GM21526 (cell line): ENCODE measurements around the gene CXCL14.

Experiments
- ATAC-seq: cut with Tn5 transposase; IDR thresholded peaks from one replicate; pipeline ENCODE4 v1.9.1; 2021; ENCODE audit warnings: moderate library complexity; ENCODE audit not compliant: unreplicated experiment, low FRiP score

The CXCL14 gene, protein sequence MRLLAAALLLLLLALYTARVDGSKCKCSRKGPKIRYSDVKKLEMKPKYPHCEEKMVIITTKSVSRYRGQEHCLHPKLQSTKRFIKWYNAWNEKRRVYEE

DNA sequence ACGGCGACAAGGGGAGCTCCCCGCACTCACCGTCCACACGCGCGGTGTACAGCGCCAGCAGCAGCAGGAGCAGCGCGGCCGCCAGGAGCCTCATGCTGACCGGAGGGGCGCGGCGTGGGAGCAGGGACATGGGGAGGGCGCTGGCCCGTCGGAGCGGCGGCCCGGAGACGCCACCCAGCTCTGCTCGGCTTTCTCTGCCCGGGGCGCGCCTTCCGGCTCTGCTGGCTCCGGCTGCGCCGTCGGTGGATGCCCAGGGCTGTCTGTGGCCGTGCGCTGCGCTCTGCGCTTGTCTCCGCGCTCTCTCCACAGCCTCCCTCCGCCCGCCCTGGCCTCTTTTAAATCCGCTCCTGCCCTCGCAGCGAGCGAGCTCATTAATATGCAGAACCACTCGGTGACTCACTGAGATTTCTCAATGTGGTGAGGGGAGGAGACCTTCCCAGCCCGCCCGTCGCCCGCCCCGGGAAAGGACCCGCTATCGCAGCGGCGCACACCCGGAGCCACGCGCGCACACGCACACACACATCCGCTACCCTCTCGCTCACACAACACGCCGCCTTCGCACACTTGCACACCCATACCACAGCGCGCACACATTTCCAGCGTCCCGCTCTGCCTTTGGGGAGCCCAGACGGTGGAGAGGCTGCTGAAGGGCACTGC, at the start of gene CXCL14:
Gene CXCL14 (minus strand): TSS at position 307 of the 657 bp plus-strand sequence. CDS start 213 bp downstream, at position 94.
- ATAC-seq = no peak

DNA sequence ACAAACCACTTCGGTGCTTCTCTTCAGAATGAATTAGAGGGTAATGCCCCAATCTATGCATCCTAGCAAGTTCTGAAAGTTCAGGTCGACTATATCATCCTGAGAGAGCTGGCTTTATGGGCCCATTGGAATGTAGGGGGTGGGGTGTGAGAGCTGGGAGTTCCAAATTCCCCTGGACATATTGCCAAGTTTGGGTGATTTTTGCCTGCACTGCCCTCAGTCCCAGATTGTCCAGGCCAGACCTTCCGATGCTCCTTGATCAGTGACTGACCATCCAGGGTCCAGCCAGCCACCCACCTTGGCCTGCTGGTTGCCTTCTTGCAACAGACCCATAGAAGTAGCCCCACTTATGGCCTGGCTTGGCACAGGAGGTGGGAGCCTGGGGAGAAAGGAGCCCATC, 47.8 kb upstream of the CXCL14 start:
- ATAC-seq = no peak

DNA sequence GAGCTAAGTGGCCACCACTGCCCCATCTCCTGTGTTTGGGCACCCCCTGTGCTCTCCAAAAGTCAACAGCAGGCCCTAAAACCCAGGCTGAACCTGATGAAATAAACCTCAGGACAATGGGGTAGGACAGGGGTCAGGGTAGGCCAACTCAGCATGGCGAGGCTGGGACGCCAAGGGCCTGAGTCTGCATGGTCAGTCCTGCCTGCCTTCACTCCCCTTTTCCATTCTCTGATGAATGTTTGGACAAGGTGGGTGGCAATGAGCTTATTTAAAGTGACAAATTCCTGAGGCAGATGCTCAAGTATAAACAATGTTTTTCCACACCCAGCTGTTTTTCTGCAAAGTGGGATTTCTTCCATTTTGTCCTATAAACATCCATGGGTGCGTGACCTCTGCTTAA, 47.2 kb upstream of the CXCL14 start:
- ATAC-seq = no peak

DNA sequence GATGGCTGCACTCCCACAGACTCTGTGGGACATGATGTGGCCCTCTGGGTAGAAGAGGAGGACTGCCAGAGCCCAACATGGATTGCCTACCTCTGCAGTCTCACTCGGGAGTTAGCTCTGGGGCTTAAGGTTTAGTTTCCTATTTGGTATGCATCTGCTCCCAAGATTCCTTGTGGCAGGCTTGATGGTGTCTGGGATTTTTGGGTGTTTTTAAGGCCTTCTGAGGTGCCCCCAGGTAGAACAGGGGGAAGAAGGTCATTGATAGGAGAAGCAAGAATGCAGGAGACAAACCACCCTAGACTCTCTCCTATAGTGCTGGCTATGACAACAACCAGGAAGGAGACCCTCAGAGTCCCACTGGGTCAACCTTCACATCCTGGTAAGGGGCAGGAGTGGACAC, 46.7 kb upstream of the CXCL14 start:
- no peak for ATAC-seq

DNA sequence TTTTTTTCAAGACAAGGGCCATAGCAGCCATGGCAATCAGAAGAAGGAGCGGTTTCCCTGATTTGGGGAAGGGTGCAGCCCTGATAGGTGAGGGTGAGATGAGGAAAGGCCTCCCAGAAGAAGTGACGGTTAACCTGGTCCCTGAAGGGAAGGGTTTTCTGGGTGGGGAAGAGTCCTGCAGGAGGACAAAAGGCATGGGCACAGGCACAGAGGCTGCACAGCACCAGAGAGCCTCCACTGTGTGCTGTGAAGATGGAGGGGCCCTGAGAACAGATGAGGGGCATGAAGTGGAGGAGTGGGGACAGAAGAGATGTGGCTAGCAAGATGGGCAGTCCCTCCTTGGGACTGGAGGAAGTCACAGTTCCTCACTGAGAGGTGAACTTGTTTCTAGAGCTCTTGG, 46.3 kb upstream of the CXCL14 start:
- no peak for ATAC-seq

DNA sequence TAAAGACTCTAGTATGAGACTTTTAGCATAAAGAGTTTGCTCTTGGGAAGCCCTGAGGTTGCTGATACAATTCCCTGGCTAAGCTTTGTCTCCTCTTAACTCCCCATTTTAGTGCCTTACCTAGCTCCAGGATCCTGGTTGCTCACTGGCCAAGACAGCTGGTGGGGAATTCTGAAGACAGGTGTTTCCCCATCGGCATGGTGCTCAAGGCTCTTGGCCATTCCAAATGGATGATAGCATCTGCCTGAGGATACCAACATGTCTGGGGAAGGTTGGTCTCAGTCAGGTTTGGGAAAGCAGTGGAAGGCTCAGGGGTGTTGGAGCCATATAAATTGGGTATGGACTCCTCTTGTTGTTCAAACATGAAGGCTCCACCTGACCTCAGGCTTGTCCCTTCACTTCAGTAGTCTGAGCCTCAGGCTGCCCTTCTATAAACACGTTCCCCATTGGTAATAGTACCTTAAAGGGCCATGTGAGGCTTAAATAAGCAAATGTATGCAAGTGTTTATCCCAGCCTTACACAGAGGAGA, 44.5 kb upstream of the CXCL14 start:
- no peak for ATAC-seq

DNA sequence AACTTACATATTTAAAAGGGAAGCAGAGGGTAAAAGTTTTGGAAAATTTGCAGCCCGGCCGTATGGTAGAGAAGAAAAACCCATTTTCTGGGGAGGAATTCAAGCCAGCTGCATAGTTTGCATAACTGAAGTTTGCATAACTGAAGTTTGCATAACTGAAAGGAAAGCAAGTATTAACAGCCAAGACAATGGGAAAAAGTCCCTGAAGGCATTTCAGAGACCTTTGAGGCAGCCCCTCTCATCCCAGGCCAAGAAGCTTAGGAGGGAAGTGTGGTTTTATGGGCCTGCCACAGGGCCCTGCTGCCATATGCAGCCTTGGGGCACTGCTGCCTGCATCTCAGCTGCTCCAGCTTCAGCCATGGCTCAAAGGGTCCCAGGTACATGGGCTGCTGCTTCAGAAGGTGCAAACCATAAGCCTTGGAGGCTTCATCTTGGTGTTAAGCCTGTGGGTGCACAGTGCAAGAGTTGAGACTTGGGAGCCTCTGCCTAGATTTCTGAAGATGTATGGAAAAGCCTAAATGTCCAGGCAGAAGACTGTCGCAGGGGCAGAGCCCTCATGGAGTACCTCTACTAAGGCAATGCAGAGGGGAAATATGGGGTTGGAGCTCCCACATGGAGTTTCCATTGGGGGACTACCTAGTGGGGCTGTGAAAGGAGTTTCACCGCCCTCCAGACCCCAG, 36.9 kb upstream of the CXCL14 start:
- no peak for ATAC-seq

DNA sequence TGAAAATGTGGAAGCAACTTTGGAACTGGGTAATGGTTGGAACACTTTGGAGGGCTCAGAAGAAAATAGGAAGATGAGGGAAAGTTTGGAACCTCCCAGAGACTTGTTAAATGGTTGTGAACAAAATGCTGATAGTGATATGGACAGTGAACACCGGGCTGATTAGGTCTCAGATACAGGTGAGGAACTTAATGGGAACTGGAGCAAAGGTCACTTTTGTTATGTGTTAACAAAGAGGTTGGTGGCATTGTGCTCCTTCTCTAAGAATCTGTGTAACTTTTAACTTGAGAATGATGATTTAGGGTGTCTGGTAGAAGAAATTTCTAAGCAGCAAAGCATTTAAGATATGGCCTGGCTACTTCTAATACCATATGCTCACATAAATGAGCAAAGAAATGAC, 36.4 kb upstream of the CXCL14 start:
- no peak for ATAC-seq

DNA sequence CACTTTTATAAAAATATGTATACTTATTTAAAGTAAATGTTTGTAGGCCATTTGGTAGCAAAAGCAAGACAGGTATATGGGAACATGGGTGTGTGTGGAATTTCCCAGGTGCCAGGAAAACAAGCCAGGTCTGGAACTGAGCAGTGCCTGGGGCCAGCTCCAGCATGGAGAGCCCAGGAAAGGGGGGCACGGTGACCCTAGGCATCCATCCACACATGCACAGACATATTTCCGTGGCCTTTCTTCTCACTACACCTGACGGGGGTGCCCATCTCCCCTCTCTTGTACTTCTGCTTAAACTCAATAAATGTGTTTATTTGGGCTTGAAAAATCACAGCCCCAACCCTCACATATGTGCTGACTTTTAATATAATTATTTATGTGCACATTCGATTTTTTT, 31.2 kb upstream of the CXCL14 start:
- no peak for ATAC-seq

DNA sequence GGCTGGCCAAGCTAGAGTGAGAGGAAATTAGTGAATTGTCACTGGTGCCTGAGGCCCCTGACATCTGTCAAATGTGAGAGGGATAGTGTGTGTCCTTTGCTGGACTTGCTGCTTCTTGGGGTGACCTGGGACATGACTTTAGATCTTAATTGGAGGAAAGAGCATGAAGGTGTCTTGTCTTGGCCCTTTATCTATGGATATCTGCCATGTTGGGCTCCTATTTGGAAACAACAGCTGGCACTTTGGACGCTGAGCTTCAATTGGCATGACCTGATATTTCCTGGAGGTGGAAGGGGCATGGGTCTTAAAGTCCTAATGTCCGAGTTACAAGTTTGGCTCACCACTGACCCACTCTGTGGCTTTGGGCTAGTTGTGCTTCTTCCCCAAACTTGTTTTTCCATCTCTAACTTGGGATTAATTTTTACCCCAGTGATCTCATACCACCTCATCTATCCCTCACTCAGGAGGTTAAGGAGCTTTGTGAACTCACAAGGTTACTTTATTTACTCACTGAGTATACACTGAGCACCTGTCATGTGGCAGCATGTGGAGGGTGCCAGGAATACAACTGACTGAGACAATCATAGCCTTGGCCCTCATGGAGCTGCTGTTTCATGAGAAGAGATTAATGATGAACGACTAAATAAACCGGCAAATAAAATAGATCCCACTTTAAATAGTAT, 30.1 kb upstream of the CXCL14 start:
- ATAC-seq = no peak

DNA sequence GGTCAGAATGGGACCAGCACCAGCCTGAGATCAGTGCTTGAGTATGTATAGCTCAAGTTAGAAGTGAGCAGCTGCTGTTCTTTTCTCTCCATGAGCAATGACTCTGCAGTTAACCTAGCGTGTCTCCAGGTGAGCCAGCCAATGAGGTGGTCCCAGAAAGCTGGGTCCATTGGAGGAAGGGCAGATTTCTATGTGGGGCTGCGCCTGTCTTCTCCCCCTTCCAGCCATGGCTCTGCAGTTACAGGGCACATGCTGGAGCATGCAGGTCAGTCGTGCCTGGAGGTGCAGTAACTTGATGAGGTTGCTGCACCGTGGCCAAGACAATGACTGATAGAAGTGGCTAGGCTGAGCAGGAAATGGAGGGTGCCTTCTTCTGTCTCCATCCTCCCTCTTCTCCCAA, 29.6 kb upstream of the CXCL14 start:
- ATAC-seq = no peak

DNA sequence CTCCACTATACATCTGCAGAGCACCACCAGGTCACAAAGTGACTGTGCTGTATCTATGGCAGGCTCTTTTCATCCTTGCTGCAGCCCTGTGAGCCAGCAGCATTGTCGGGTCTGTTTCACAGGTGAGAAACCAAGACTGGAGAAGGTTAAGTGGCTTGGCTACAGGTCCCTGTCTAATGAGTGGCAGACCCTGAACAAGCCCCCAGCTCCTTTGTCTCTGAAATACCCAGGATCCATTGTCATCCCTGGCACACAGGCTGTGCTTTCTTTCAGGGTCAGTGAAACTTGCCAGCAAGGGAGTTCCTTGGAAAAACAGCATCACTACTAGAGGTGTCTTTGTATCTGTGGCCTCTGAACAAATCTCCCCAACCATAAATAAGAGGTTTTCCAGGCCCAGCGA, 27.6 kb upstream of the CXCL14 start:
- no peak for ATAC-seq

DNA sequence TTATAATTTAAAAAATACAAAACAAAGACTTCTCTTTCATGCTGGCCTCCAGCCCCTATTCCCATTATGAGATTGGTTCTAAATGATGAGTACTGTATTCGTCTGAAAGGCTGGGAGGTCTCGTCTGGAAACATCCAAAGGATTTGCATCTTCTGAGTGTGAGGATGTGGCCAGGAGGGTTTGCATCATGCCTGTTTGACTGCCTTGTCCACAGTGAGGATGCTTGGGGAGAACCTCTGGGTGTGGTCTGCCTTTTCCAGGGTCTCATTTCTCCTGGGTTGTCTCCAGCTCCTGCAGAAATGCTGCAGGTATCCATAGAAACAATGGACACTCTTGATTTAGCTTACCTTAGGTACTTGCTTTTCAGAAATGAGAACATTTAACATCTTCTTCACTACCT, 26.4 kb upstream of the CXCL14 start:
- no peak for ATAC-seq

DNA sequence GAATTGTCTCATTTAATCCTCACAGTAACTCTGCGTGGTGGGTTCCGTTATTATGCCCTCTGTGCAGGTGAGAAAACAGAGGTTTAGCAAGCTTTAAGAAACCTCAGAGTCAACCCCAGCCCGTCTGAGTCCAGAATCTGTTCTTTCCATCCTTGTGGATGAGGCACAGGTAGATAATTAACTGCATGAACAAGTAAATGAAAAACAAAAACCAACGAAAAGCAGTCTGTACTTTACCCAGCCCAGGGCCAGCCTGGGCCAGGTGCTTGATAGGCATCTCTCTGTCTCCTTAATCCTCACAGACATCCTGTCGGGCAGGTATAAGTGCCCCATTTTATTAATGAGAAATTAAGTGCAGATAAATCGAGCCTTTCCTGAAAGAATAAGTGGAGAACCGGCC, 25.3 kb upstream of the CXCL14 start:
- ATAC-seq = no peak

DNA sequence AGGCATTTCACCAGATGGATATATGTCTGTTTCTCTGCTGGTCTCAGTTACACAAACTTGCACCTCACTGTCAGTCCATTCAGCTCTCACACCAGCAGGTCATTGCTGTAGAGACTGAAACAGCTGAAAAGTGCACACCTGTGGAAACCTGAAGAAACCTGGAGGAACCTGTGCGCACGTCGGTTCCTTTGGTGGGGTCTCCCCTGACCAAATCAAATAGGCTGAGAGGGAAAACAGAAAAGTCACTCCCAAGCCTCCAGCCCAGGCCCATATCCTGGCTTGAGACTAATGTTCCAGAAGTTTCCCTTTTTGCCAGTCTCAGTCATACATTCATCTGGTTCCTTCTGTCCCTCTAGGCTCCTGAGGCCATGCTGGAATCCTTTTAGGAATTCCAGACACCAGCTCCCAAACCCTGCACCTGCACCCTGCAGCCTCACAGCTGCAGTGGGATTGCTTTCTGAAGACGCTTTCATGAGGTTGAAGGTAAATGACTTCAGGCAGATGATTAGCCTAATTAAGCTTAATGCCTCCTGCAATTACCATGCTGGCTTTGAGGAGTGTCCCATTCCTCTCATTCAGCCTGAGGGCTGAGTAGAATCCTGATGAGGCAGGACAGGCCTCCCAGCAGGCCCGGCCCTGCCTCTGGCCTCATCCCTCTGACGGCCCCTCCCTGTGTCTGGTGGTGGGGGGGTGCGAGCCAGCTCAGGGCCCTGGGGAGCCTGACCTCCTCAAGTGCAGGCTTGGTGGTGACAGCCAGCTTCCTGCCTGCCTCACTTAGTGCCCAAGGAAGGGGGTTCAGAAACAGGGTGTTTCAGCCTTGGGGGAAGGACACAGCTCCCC, 24.3 kb upstream of the CXCL14 start:
- ATAC-seq = no peak

DNA sequence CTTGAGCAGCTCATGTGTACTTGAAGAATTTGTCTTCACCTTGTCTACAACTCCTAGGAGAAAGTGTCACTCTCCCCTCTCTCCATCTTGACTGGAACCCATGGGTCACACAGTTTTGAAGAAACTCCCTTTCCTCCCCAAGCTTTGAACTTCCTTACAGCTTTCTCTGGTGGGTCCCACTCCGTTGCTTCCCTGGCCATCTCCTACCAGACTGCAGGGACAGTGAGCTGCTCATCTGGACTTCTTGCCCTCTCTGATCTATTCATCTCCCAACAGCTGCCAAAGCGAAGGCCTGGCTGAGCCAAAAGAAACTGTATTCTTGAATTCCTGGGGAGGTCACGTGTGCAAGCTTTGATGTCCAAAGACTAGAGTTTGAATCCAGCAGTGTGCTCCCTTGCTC, 22.7 kb upstream of the CXCL14 start:
- no peak for ATAC-seq

DNA sequence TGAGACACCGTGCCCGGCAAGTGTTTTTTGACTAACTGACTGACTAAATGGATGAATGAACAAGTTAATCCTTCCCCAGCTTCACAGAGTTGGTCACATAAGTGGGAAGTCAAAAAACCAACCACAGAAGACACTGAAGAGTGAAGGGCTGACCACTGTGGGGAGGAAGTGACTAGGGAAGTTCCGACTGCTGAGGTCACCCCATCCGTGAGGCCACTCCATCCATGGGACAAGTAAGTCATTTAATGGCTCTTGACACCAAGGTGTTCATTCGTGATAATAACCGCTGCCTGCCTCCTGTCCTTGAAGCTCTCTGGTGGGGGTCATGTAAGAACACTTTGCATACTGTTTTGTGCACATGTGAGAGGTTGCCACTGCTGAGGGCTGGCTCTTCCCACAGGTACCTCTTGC, 22.2 kb upstream of the CXCL14 start:
- no peak for ATAC-seq

DNA sequence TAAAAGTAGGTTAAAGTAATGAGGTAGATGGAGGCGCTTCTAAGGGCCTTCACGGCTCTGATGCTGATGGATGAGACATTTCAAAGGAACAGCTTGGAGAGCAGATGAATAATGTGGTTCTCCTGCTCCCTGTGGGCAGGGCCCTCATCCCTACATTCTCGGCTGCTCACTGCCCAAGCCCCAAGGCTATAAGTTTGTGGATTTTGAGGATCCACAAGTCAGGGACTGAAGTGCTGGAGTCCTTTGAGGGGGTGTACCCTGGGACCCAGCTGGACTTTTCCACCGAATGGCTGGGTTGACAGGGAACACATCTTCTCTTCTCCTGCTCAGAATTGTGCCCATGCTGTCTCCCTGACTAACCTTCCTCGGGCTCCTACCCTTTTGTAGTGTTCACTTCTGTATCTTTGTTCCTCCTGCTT, 21.4 kb upstream of the CXCL14 start:
- no peak for ATAC-seq

DNA sequence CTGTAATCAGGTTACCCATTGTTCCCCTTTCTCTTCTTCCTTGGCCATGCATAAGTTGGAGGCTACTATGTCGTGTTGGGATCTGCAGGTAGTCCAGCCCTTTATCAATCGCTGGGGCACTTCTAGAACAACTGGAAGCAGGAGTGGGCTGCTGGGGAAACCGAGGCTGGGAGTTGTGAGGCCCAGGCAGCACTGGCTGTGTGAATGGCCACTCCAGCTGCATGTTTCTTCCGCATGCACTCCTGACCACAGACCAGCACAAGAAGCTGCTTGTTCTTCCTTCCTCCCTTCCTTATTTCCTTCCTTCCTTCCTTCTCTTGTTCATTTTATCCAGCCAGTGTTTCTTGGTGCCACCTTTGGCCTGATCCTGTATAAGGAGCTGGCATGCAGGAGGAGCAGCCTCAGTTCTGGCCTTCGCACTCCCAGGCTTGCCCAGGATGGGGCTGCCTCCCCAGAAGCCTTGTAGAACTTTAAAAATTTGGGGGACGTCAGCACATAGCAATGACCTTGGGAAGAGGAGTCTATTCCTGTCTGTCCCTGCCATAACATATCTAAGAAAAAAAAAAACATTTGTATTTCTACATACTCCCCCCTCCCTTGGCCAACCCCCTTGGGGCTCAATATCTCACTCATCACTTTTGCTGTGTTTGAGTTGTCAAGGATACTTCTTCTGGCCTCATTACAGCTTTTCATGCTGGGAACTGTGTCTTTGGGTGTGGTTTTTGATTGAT, 20.8 kb upstream of the CXCL14 start:
- ATAC-seq = no peak
